H1 (cell line): Measurements from ENCODE around the gene INO80. TPM values are rescaled to one million over a fixed set of nuclear protein-coding genes. Genes with fewer than 3 reads are reported as not detected.

ENCODE experiments used
- ATF2 ChIP-seq: IDR thresholded peaks from 2 replicates; pipeline ENCODE4 v1.6.1; 2012; ENCODE audit warnings: low read length, inconsistent platforms
- BACH1 ChIP-seq: IDR thresholded peaks from 2 replicates; pipeline ENCODE4 v1.6.1; 2012; ENCODE audit warnings: low read length, improper control_type of control experiment
- CHD2 ChIP-seq: IDR thresholded peaks from 2 replicates; pipeline ENCODE4 v1.6.1; 2012; ENCODE audit warnings: low read length, improper control_type of control experiment
- CREB1 ChIP-seq: IDR thresholded peaks from 2 replicates; pipeline ENCODE4 v1.6.1; 2012; ENCODE audit warnings: inconsistent platforms
- E2F6 ChIP-seq: IDR thresholded peaks from 2 replicates; pipeline ENCODE4 v1.6.1; 2012; ENCODE audit warnings: inconsistent platforms
- EGR1 ChIP-seq: IDR thresholded peaks from 2 replicates; pipeline ENCODE4 v1.6.1; 2011; ENCODE audit warnings: low read depth, low read length, borderline replicate concordance
- EP300 ChIP-seq, 2 experiments: IDR thresholded peaks; 1 replicate in 1 of 2; 2 replicates in 1 of 2; pipeline ENCODE4 v1.6.1; 2011 to 2012; ENCODE audit warnings: low read depth in 2 of 2, low read length in 2 of 2, mild to moderate bottlenecking in 2 of 2, borderline replicate concordance in 1 of 2, inconsistent platforms in 1 of 2, moderate library complexity in 1 of 2
- EZH2 ChIP-seq: fragments of 200-600 bp; sonication (generic); IDR thresholded peaks from 2 replicates; pipeline ENCODE4 v1.7.1; 2012; ENCODE audit warnings: low read depth, mild to moderate bottlenecking, moderate library complexity, low read length, inconsistent platforms; ENCODE audit not compliant: severe bottlenecking
- FOSL1 ChIP-seq: IDR thresholded peaks from 2 replicates; pipeline ENCODE4 v1.6.1; 2011; ENCODE audit warnings: mild to moderate bottlenecking, low read depth, low read length, moderate library complexity; ENCODE audit not compliant: insufficient read depth
- GTF2F1 ChIP-seq: IDR thresholded peaks from 2 replicates; pipeline ENCODE4 v1.6.1; 2012; ENCODE audit warnings: low read depth, low read length, improper control_type of control experiment, borderline replicate concordance
- KDM4A ChIP-seq: IDR thresholded peaks from one replicate; pipeline ENCODE4 v1.7.1; 2012; ENCODE audit warnings: low read depth, mild to moderate bottlenecking, moderate library complexity, low read length, inconsistent platforms; ENCODE audit not compliant: severe bottlenecking
- NANOG ChIP-seq: IDR thresholded peaks from 2 replicates; pipeline ENCODE4 v1.6.1; 2011; ENCODE audit warnings: low read length, low read depth, mild to moderate bottlenecking, inconsistent platforms; ENCODE audit not compliant: insufficient read depth, poor library complexity, severe bottlenecking
- POLR2AphosphoS5 ChIP-seq: IDR thresholded peaks from 2 replicates; pipeline ENCODE4 v1.6.1; 2011; ENCODE audit warnings: low read depth, low read length
- RAD21 ChIP-seq, 2 experiments: IDR thresholded peaks in 1 of 2; conservative IDR thresholded peaks in 1 of 2; 2 replicates each; pipeline ENCODE4 v1.6.1; 2011; ENCODE audit warnings: low read depth in 2 of 2, low read length in 2 of 2, improper control_type of control experiment in 1 of 2, inconsistent platforms in 1 of 2, mild to moderate bottlenecking in 1 of 2, moderate library complexity in 1 of 2
- RFX5 ChIP-seq: IDR thresholded peaks from 2 replicates; pipeline ENCODE4 v1.6.1; 2011; ENCODE audit warnings: low read depth, low read length, improper control_type of control experiment, borderline replicate concordance
- RXRA ChIP-seq: IDR thresholded peaks from 2 replicates; pipeline ENCODE4 v1.6.1; 2011; ENCODE audit warnings: low read depth, mild to moderate bottlenecking, low read length, moderate library complexity; ENCODE audit not compliant: insufficient read depth
- TAF1 ChIP-seq: IDR thresholded peaks from 2 replicates; pipeline ENCODE4 v1.6.1; 2011; ENCODE audit warnings: mild to moderate bottlenecking, low read depth, low read length
- TAF7 ChIP-seq: optimal IDR thresholded peaks from 2 replicates; pipeline ENCODE3; 2011; ENCODE audit warnings: low read depth, mild to moderate bottlenecking, inconsistent platforms, low read length, moderate library complexity, borderline replicate concordance
- TBP ChIP-seq: IDR thresholded peaks from 2 replicates; pipeline ENCODE4 v1.6.1; 2011; ENCODE audit warnings: low read depth, low read length, improper control_type of control experiment
- YY1 ChIP-seq: IDR thresholded peaks from 2 replicates; pipeline ENCODE4 v1.6.1; 2011; ENCODE audit warnings: low read depth, mild to moderate bottlenecking, low read length
- ZNF274 ChIP-seq: IDR thresholded peaks from 2 replicates; pipeline ENCODE4 v1.7.0; 2012; ENCODE audit warnings: low read length, borderline replicate concordance; ENCODE audit errors: extremely low read depth
- polyA plus RNA-seq, 7 experiments: library from polyadenylated mRNA; depleted of rRNA in 3 of 7; stranded (reverse) in 5 of 7; unstranded in 2 of 7; fragments of >200 nt in 5 of 7; fragments of 200-250 nt in 2 of 7; gene quantifications; 1 replicate in 5 of 7; 2 replicates in 1 of 7; 4 replicates in 1 of 7; pipeline versions ENCODE4 v1.2.1 to v1.2.3, GENCODE V29; 2011 to 2013; ENCODE audit warnings: missing spikeins in 2 of 7, mixed read lengths in 2 of 7
- total RNA-seq: library from RNA; stranded (reverse); fragmentation: NEBNext Ultra II Directional; extraction: Animal tissue kit (Norgen Biotek cat#: 25700); gene quantifications from 2 replicates; pipeline ENCODE4 v1.2.1, GENCODE V29; 2021

Gene INO80
- total and polyA plus RNA-seq, 2 of the 8 experiments (the other 6 are each of a cell fraction or from before 2014, with no cell fraction given): 4.3 to 24.5 TPM

GRCh38 chr15:40941528-40942336, 174.3 kb downstream of the INO80 start (continued):
- TF ChIP-seq ZNF274 (no peak), EP300 (IDR thresholded peaks at IDR 0.05; ENCODE audit: borderline replicate concordance in 1 of 2, low read depth in 2 of 2, low read length in 2 of 2) (0 out of 3 replicates have a peak, but pooled peaks of 1 of the 2 experiments have one; percentile 23), RXRA (no peak), RFX5 (no peak), KDM4A (no peak), EGR1 (no peak), TAF7 (no peak), ATF2 (no peak), EZH2 (no peak), GTF2F1 (no peak), TBP (no peak), POLR2AphosphoS5 (no peak), E2F6 (peak; percentile 9; the same call in 1 of the 2 replicates), FOSL1 (no peak), TAF1 (0 out of 2 replicates have a peak, but pooled peaks have one; percentile 22), CHD2 (peak; percentile 71; the same call in 1 of the 2 replicates), YY1 (no peak), RAD21 (IDR thresholded peaks at IDR 0.05 in 1 of 2, conservative IDR thresholded peaks at IDR 0.05 in 1 of 2; ENCODE audit: low read depth in 2 of 2, low read length in 2 of 2) (peak; percentile 36 to 71; a peak in 3 of 4 replicates), NANOG (no peak), CREB1 (no peak), BACH1 (0 out of 2 replicates have a peak, but pooled peaks have one; percentile 13)
